Measurements from ENCODE around the gene ARHGEF2.
A peak's percentile ranks its signal among the peaks of the same experiment; 100 is the strongest.

The ARHGEF2 gene

DNA sequence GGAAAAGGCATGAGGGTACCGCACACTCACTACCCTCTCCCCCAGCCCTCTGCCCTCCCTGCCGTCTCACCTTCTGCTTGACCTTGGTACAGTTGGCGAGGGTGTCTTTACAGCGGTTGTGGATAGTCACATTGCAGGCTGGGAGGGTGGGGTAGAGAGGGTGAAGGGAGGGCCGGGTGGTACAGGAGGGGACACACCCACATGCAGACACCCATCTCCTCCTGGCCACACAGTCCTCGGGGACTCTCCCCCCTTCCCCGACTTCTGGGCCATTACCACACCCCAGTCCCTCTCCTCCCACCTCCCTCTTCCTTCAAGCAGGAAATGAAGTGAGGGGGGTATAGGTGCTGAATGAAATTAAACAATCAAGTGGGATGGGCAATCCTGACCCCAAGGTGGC, 11.6 kb downstream of the ARHGEF2 start:
- no peak overlapping the region for H3K4me3 ChIP-seq (replicated peaks; ENCODE audit: low read depth, low read length)
- TF ChIP-seq CTCF (IDR thresholded peaks at IDR 0.05; ENCODE audit: low read depth, low read length, missing control alignments): no peak
- DNase-seq (ENCODE audit: extremely low read depth, low read depth): no peak

DNA sequence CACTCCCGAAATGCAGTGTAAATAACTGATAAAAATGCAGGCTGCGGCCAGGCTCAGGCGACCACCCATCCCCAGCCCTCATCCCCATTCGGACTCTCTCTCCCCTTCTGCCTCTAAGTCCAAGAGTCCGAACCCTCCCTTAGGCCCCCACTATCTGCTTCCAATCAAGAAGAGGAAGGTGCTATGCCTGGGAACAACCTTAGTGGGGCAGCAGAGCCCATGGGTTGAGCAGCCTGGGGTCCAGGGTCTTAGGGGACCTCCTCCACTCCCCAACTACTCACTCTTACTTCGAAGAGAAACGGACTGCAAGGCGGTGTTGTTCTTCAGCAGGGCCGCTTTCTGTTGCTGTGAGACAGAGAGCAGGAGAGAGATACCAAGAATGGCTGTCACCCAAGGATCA, 12.2 kb downstream of the ARHGEF2 start:
- TF ChIP-seq CTCF (IDR thresholded peaks at IDR 0.05; ENCODE audit: low read depth, low read length, missing control alignments): peak; percentile 11
- H3K4me3 ChIP-seq (replicated peaks; ENCODE audit: low read depth, low read length): no peak overlapping the region
- DNase-seq (ENCODE audit: extremely low read depth, low read depth): no peak

- no peak for TF ChIP-seq CTCF (IDR thresholded peaks at IDR 0.05; ENCODE audit: low read depth, low read length, missing control alignments)
- no peak for DNase-seq (ENCODE audit: extremely low read depth, low read depth)
- H3K4me3 ChIP-seq (replicated peaks; ENCODE audit: low read depth, low read length): no peak overlapping the region
Measured at GRCh38 chr1:155964193-155964592, 14.2 kb downstream of the ARHGEF2 start.

GRCh38 chr1:155962599-155963211, 15.6 kb downstream of the ARHGEF2 start:
- no peak for DNase-seq (ENCODE audit: extremely low read depth, low read depth)
- H3K4me3 ChIP-seq (replicated peaks; ENCODE audit: low read depth, low read length): no peak overlapping the region
- TF ChIP-seq CTCF (IDR thresholded peaks at IDR 0.05; ENCODE audit: low read depth, low read length, missing control alignments): no peak

- peak; percentile 81 for DNase-seq (ENCODE audit: extremely low read depth, low read depth)
- H3K4me3 ChIP-seq (replicated peaks; ENCODE audit: low read depth, low read length): no peak overlapping the region
- TF ChIP-seq CTCF (IDR thresholded peaks at IDR 0.05; ENCODE audit: low read depth, low read length, missing control alignments): peak; percentile 44
Measured at GRCh38 chr1:155961937-155962336, 16.4 kb downstream of the ARHGEF2 start.

DNA sequence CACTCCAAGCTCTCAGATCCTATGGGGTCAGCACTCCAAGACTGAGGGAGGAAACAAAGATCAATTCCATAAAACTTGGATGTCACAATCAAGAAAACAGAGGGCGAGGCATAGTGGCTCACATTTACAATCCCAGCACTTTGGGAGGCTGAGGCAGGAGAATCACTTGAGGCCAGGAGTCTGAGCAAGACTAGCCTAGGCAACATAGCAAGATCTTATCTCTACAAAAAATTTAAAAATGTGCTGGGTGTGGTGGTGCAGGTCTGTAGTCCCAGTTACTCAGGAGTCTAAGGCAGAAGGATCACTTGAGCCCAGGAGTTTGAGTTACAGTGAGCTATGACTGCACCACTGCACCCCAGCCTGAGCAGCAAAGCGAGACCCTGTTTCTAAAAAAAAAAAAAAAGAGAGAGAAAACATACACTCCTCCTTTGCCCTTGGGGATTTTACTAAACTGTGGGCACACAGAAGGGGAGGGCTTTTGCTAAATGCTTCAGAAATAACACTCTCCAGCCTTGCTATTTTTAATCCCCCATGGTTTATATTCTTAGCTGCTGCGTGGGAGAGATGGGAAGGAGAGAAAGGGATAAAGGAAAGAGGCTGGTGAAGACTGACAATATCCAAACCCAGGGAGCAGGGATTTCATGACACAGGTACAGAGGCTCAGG, 18.1 kb downstream of the ARHGEF2 start:
- no peak overlapping the region for H3K4me3 ChIP-seq (replicated peaks; ENCODE audit: low read depth, low read length)
- no peak for TF ChIP-seq CTCF (IDR thresholded peaks at IDR 0.05; ENCODE audit: low read depth, low read length, missing control alignments)
- DNase-seq (ENCODE audit: extremely low read depth, low read depth): no peak
